GM23338 (cell line): ENCODE results near the gene HOXB4. TPM values are rescaled to one million over a fixed set of nuclear protein-coding genes. Genes with fewer than 3 reads are reported as not detected.

Experiments
- ATAC-seq: fragments of 200-7000 bp; cut with Tn5 transposase; 3 replicates; pipeline ENCODE4 v1.9.1; 2020
- DNase-seq: peaks from one replicate; pipeline ENCODE4 v3.0.0-alpha.2; 2015; ENCODE audit warnings: low spot score
- H2AFZ ChIP-seq: fragments of 200-600 bp; sonication (generic); 2 replicates; pipeline ENCODE4 v1.8.0; 2016; ENCODE audit warnings: antibody characterized with exemption, mild to moderate bottlenecking, moderate library complexity
- H3F3A ChIP-seq: fragments of 200-600 bp; sonication (generic); replicated peaks from 2 replicates; pipeline ENCODE4 v1.8.0; 2017; ENCODE audit warnings: antibody characterized with exemption, mixed run types, low read depth
- H3K27ac ChIP-seq: fragments of 200-600 bp; sonication (generic); 2 replicates; pipeline ENCODE4 v1.6.1; 2016; ENCODE audit warnings: low read depth
- H3K27me3 ChIP-seq: fragments of 200-600 bp; sonication (generic); 2 replicates; pipeline ENCODE4 v1.8.0; 2016; ENCODE audit warnings: mild to moderate bottlenecking, mixed run types, moderate library complexity; ENCODE audit not compliant: insufficient read depth
- H3K36me3 ChIP-seq: fragments of 200-600 bp; sonication (generic); 2 replicates; pipeline ENCODE4 v1.8.0; 2016; ENCODE audit warnings: mild to moderate bottlenecking; ENCODE audit not compliant: insufficient read depth
- H3K4me1 ChIP-seq: fragments of 200-600 bp; sonication (generic); 2 replicates; pipeline ENCODE4 v1.8.0; 2016; ENCODE audit warnings: mild to moderate bottlenecking, moderate library complexity; ENCODE audit not compliant: insufficient read depth
- H3K4me2 ChIP-seq: fragments of 200-600 bp; sonication (generic); 2 replicates; pipeline ENCODE4 v1.7.1; 2017; ENCODE audit warnings: mixed run types
- H3K4me3 ChIP-seq: fragments of 200-600 bp; sonication (generic); 2 replicates; pipeline ENCODE4 v1.6.1; 2016; ENCODE audit warnings: mixed run types
- H3K79me2 ChIP-seq: fragments of 200-600 bp; sonication (generic); replicated peaks from 2 replicates; pipeline ENCODE4 v1.8.0; 2017; ENCODE audit warnings: mild to moderate bottlenecking; ENCODE audit not compliant: insufficient read depth
- H3K9me2 ChIP-seq: fragments of 200-600 bp; sonication (generic); 2 replicates; pipeline ENCODE4 v1.8.0; 2017; ENCODE audit not compliant: insufficient read depth
- H4K20me1 ChIP-seq: fragments of 200-600 bp; sonication (generic); replicated peaks from 2 replicates; pipeline ENCODE4 v1.8.0; 2017; ENCODE audit warnings: mild to moderate bottlenecking; ENCODE audit not compliant: insufficient read depth
- H3K27ac Mint-ChIP-seq: 2 replicates; pipeline ENCODE4 v1.8.0; 2020; ENCODE audit warnings: inconsistent platforms, mild to moderate bottlenecking, moderate library complexity, mixed read lengths
- H3K27me3 Mint-ChIP-seq: 3 replicates; pipeline ENCODE4 v1.8.0; 2022; ENCODE audit warnings: low read depth, mild to moderate bottlenecking, moderate library complexity, mixed read lengths, inconsistent platforms; ENCODE audit not compliant: insufficient read depth, poor library complexity
- H3K36me3 Mint-ChIP-seq: 3 replicates; pipeline ENCODE4 v1.8.0; 2021; ENCODE audit warnings: low read depth, mild to moderate bottlenecking, inconsistent platforms, moderate library complexity, mixed read lengths
- H3K4me1 Mint-ChIP-seq: 3 replicates; pipeline ENCODE4 v1.8.0; 2020; ENCODE audit warnings: mild to moderate bottlenecking, inconsistent platforms, mixed read lengths
- H3K4me3 Mint-ChIP-seq: 3 replicates; pipeline ENCODE4 v1.8.0; 2021; ENCODE audit warnings: moderate library complexity, mild to moderate bottlenecking, inconsistent platforms, mixed read lengths
- H3K9me3 Mint-ChIP-seq: 3 replicates; pipeline ENCODE4 v1.8.0; 2020; ENCODE audit warnings: moderate library complexity, mild to moderate bottlenecking, inconsistent platforms, mixed read lengths
- CTCF ChIP-seq, 2 experiments: fragments of 200-600 bp in 1 of 2; sonication (generic) in 1 of 2; conservative IDR thresholded peaks; 2 replicates each; pipeline versions ENCODE4 v1.5.1 to v1.6.1; 2016 to 2017; ENCODE audit warnings: antibody characterized with exemption in 2 of 2, low read depth in 2 of 2, mild to moderate bottlenecking in 2 of 2, moderate library complexity in 1 of 2
- ETS1 ChIP-seq: IDR thresholded peaks from 2 replicates; pipeline ENCODE4 v1.6.1; 2016; ENCODE audit warnings: antibody characterized with exemption
- EZH2 ChIP-seq: fragments of 200-600 bp; sonication (generic); IDR thresholded peaks from one replicate; pipeline ENCODE4 v1.8.0; 2017; ENCODE audit warnings: antibody characterized with exemption, mild to moderate bottlenecking, low read depth; ENCODE audit not compliant: unreplicated experiment
- NANOG ChIP-seq: IDR thresholded peaks from 2 replicates; pipeline ENCODE4 v1.6.1; 2016; ENCODE audit warnings: antibody characterized with exemption, borderline replicate concordance
- POLR2AphosphoS5 ChIP-seq: IDR thresholded peaks from 2 replicates; pipeline ENCODE4 v1.6.1; 2016; ENCODE audit warnings: antibody characterized with exemption, low read depth
- polyA plus RNA-seq: library from polyadenylated mRNA; unstranded; fragments of >200 nt; fragmentation: Nextera tagmentation; extraction: Ambion mirVana; gene quantifications from 2 replicates; pipeline ENCODE4 v1.2.1, GENCODE V29; 2016
- total RNA-seq: library from RNA; depleted of rRNA; stranded (reverse); fragments of >200 nt; shearing (Covaris generic); gene quantifications from 2 replicates; pipeline ENCODE4 v1.2.3, GENCODE V29; 2014

The HOXB4 gene
- total and polyA plus RNA-seq, 2 experiments from 2014 or later = not detected

GRCh38 chr17:48549914-48550501 lies 28.1 kb downstream of the HOXB4 start:
- no peak overlapping the region for H3K27ac Mint-ChIP-seq
- Histone ChIP-seq H3K36me3 (no peaks in the 10 kb centered on the region), H3K4me1 (peaks cover 84% of the 10 kb centered on the region), H2AFZ (no peak overlapping the region), H3F3A (peaks cover 38% of the 10 kb centered on the region), H3K79me2 (no peaks in the 10 kb centered on the region), H3K27ac (no peak overlapping the region), H3K4me2 (peak overlapping the region; percentile 67), H4K20me1 (peaks cover 22% of the 10 kb centered on the region), H3K9me2 (no peaks in the 10 kb centered on the region), H3K4me3 (peak overlapping the region; percentile 43), H3K27me3 (peaks cover 100% of the 10 kb centered on the region)
- no peaks in the 10 kb centered on the region; the same call in 2 of the 3 replicates for H3K9me3 Mint-ChIP-seq
- TF ChIP-seq EZH2 (peak; percentile 17), ETS1 (no peak), POLR2AphosphoS5 (no peak), CTCF (conservative IDR thresholded peaks at IDR 0.05; ENCODE audit: low read depth in 2 of 2) (peak in 1 of 2 experiments; percentile 55; a peak in 2 of 4 replicates)
- DNase-seq (no peak), ATAC-seq (peak; percentile 30; the same call in 2 of the 3 replicates)
- peaks cover 62% of the 10 kb centered on the region for H3K4me1 Mint-ChIP-seq
- H3K36me3 Mint-ChIP-seq = no peaks in the 10 kb centered on the region
- peak overlapping the region; percentile 32; the same call in 1 of the 3 replicates for H3K4me3 Mint-ChIP-seq
- H3K27me3 Mint-ChIP-seq = peaks cover 100% of the 10 kb centered on the region

- no peak for ATAC-seq
Observed at GRCh38 chr17:48549281-48549630, 28.9 kb downstream of the HOXB4 start.

More at GRCh38 chr17:48549281-48549630, 28.9 kb downstream of the HOXB4 start:
- H3K36me3 ChIP-seq = no peaks in the 10 kb centered on the region
- no peaks in the 10 kb centered on the region; the same call in 2 of the 3 replicates for H3K9me3 Mint-ChIP-seq
- peaks cover 61% of the 10 kb centered on the region for H3K4me1 Mint-ChIP-seq
- no peaks in the 10 kb centered on the region for H3K9me2 ChIP-seq
- peak overlapping the region; percentile 61 for H3K4me2 ChIP-seq
- no peaks in the 10 kb centered on the region for H3K36me3 Mint-ChIP-seq
- no peak overlapping the region for H3K27ac Mint-ChIP-seq
- peaks cover 84% of the 10 kb centered on the region for H3K4me1 ChIP-seq
- no peak overlapping the region; the same call in 2 of the 3 replicates for H3K4me3 Mint-ChIP-seq
- no peaks in the 10 kb centered on the region for H3K79me2 ChIP-seq
- TF ChIP-seq NANOG (0 out of 2 replicates have a peak, but pooled peaks have one; percentile 1), EZH2 (no peak)
- H3K4me3 ChIP-seq = no peak overlapping the region
- no peak for DNase-seq
- peaks cover 22% of the 10 kb centered on the region for H4K20me1 ChIP-seq
- H3F3A ChIP-seq = peaks cover 39% of the 10 kb centered on the region
- H2AFZ ChIP-seq = no peak overlapping the region
- peaks cover 100% of the 10 kb centered on the region for H3K27me3 ChIP-seq
- H3K27me3 Mint-ChIP-seq = peaks cover 100% of the 10 kb centered on the region
- no peak overlapping the region for H3K27ac ChIP-seq
